Upper lobe of left lung (tissue), 6 donors: ENCODE data around the gene E2F4. TPM values are rescaled to one million over a fixed set of nuclear protein-coding genes. Genes with fewer than 3 reads are reported as not detected.

Source experiments
- ATAC-seq, 2 donors: fragments of 200-7000 bp; cut with Tn5 transposase; one replicate each; pipeline ENCODE4 v1.9.1; 2022; ENCODE audit warnings: mild to moderate bottlenecking in 2 of 2, moderate library complexity in 2 of 2; ENCODE audit not compliant: low FRiP score in 2 of 2
- DNase-seq, 2 donors: peaks; one replicate each; pipeline ENCODE4 v3.0.0-alpha.2; 2019 to 2020
- H3K27ac ChIP-seq, 4 donors: fragments of 200-600 bp; sonication (generic); one replicate each; pipeline ENCODE4 v1.5.1; 2016 to 2019
- H3K27me3 ChIP-seq, 4 donors: fragments of 200-600 bp; sonication (generic); one replicate each; pipeline ENCODE4 v1.5.1; 2017 to 2019
- H3K36me3 ChIP-seq, 4 donors: fragments of 200-600 bp; sonication (generic); one replicate each; pipeline ENCODE4 v1.5.1; 2016 to 2019
- H3K4me1 ChIP-seq, 4 donors: fragments of 200-600 bp; sonication (generic); one replicate each; pipeline ENCODE4 v1.5.1; 2018 to 2019
- H3K4me3 ChIP-seq, 4 donors: fragments of 200-600 bp; sonication (generic); one replicate each; pipeline ENCODE4 v1.5.1; 2017 to 2019; ENCODE audit warnings: mild to moderate bottlenecking in 2 of 4, moderate library complexity in 1 of 4
- H3K9me3 ChIP-seq, 4 donors: fragments of 200-600 bp; sonication (generic); one replicate each; pipeline ENCODE4 v1.5.1; 2018 to 2019
- EP300 ChIP-seq, 4 donors: sonication (generic); formaldehyde crosslinking; IDR thresholded peaks; one replicate each; pipeline ENCODE4 v1.5.1; 2017; ENCODE audit warnings: antibody characterized with exemption in 4 of 4, control low read depth in 2 of 4
- POLR2A ChIP-seq, 4 donors: fragments of 450-650 bp; IDR thresholded peaks; one replicate each; pipeline ENCODE4 v1.5.1; 2016 to 2017; ENCODE audit warnings: antibody characterized with exemption in 4 of 4, mild to moderate bottlenecking in 2 of 4
- POLR2AphosphoS5 ChIP-seq, 2 donors: sonication (generic); formaldehyde crosslinking; IDR thresholded peaks; one replicate each; pipeline ENCODE4 v1.5.1; 2017; ENCODE audit warnings: antibody characterized with exemption in 2 of 2
- WGBS, 2 donors: methylation state at CpG; one replicate each; pipeline ENCODE4 v1.1.5; 2017 to 2018; 5-methylcytosine and 5-hydroxymethylcytosine counted together
- total RNA-seq, 6 donors: library from RNA; depleted of rRNA in 4 of 6; stranded (reverse); fragments of >200 nt in 4 of 6; gene quantifications; one replicate each; pipeline versions ENCODE4 v1.1.0 to v1.2.1, GENCODE V29; 2016 to 2021
- TF ChIP-seq, protein P1 (sequence below), 6 experiments: fragments of 450-650 bp in 4 of 6; fragments of 200-600 bp in 2 of 6; sonication (generic) in 2 of 6; IDR thresholded peaks; one replicate each; pipeline ENCODE4 v1.5.1; 2016 to 2019; ENCODE audit warnings: antibody characterized with exemption in 6 of 6
- donor health status: DM: no; HTN: no; CAD: no; lungs with moderate emphysema.
- donor health status: DM: no; HTN: yes; CAD: no; lungs with severe emphysema.

E2F4 gene
- total RNA-seq, 6 donors from 2014 or later: 55.7 to 124 (median 85.4) TPM

DNA sequence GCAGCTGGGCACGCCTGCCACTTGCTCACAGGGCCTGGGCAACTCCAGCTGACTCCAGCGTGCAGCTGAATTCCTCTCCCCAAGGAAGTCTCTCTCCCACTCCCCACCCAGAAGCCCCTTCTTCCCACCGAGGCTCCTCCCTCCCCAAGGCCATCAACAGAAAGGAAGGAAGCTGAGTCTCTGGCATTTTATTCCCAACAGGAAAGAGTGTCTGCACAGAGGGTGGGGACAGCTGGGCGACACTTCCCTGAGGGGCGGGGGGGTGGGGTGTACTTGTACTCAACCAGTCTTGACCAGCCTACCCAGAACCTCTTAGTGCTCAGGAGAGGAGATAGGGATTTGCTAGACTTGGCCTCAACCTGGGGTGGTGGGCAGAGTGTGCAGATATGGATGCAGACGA, 1.9 kb upstream of the E2F4 start, which contains the start of gene EXOC3L1:
TSS of gene EXOC3L1 (minus strand) at position 96 of the 400 bp plus-strand sequence. CDS start 460 bp downstream, outside the sequence.
- peak within 1 kb of the TSS; percentile 23 to 46 (median 35) for H3K4me3 ChIP-seq
- ATAC-seq: no peak
- peak within 1 kb of the TSS; percentile 38 to 89 (median 53) for H3K27ac ChIP-seq
- no peak for TF ChIP-seq EP300 (IDR thresholded peaks at IDR 0.05)
- TF ChIP-seq, protein P1, sequence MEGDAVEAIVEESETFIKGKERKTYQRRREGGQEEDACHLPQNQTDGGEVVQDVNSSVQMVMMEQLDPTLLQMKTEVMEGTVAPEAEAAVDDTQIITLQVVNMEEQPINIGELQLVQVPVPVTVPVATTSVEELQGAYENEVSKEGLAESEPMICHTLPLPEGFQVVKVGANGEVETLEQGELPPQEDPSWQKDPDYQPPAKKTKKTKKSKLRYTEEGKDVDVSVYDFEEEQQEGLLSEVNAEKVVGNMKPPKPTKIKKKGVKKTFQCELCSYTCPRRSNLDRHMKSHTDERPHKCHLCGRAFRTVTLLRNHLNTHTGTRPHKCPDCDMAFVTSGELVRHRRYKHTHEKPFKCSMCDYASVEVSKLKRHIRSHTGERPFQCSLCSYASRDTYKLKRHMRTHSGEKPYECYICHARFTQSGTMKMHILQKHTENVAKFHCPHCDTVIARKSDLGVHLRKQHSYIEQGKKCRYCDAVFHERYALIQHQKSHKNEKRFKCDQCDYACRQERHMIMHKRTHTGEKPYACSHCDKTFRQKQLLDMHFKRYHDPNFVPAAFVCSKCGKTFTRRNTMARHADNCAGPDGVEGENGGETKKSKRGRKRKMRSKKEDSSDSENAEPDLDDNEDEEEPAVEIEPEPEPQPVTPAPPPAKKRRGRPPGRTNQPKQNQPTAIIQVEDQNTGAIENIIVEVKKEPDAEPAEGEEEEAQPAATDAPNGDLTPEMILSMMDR (IDR thresholded peaks at IDR 0.05): no peak
- no peak for TF ChIP-seq POLR2AphosphoS5 (IDR thresholded peaks at IDR 0.05)
- no peak for TF ChIP-seq POLR2A (IDR thresholded peaks at IDR 0.05)
- DNase-seq: no peak
- peaks cover 3 to 20% (median 13%) of the 10 kb centered on the region in 4 donors for H3K36me3 ChIP-seq
- H3K4me1 ChIP-seq: peaks cover 32 to 58% (median 40%) of the 10 kb centered on the region in 4 donors
- no peaks in the 10 kb centered on the region for H3K9me3 ChIP-seq
- 11 to 43% methylated on average over 3 to 6 of the region's 6 CpGs for WGBS, 2 donors
- H3K27me3 ChIP-seq: no peaks in the 10 kb centered on the region

DNA sequence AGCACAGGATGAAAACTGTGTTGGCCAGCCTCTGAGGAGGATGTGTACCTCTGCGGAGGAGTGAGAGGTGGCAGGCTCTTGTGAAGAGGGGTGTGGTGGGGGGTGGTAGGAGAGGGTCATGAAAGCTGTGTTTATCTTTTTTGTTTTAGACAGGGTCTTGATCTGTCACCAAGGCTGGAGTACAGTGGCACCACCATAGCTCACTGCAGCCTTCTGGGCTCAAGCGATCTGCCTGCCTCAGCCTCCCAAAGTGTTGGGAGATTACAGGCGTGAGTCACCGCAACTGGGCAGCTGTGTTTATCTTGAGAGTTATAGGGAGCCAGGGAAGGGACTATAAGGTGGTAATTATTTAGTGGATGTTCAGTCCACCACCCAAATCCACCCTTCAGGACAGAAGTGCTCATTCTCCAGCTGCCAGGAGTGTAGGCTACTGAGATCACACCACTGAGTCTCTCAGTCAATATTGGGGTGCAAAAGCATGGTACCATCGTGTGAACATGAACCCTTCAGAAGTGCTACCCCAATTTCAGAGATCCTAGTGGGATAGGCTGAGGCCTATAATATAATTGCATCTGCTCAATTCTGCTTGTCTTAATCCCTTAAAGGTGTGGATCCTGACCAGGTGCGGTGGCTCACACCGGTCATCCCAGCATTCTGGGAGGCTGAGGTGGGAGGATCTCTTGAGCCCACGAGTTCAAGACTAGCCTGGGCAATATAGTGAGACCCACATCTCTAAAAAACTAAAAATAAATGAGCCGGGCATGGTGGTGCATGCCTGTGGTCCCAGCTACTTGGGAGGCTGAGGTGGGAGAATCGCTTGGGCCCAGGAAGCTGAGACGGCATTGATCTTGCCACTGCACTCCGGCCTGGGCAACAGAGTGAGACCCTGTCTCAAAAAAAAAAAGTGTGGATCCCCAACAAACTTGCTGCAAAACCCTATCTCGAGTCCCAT, 1.2 kb upstream of the E2F4 start:
- WGBS, 2 donors: 71 to 72% methylated on average over 13 of the region's 13 CpGs
- Histone ChIP-seq H3K4me3 (peak overlapping the region in 3 of 4 donors; percentile 33 to 46 (median 37)), H3K27ac (peak overlapping the region; percentile 38 to 89 (median 48))

DNA sequence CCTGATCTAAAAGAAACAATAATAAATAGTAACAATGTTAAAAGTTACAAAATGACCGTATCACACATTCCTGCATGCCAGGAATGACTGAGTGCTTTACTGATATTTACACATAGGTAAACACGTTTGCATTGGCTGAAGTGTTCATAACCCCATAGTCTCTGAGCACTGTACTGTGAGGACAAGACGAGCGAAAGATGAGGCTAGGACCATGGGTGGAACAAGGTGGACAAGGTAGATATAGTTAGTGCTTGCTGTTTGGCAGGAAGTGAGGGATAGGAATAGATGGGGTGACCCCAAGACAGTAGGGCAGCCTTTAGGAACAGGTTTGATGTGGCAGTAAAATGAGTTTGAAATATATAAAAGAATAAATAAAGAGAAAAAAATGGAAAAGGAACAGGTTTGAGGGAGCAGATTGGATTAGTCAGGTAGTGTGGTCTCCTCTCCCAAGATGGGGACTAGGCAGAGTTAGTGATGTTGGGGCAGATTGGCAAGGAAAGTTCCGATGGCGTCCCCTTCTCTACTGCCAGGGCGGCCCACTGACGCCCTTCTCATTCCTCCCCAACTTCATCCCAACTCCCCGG, 452 bp upstream of the E2F4 start:
- H3K9me3 ChIP-seq: no peaks in the 10 kb centered on the region
- no peak for DNase-seq
- TF ChIP-seq POLR2AphosphoS5 (IDR thresholded peaks at IDR 0.05) (no peak), EP300 (IDR thresholded peaks at IDR 0.05) (no peak), POLR2A (IDR thresholded peaks at IDR 0.05) (no peak)
- TF ChIP-seq, protein P1 (IDR thresholded peaks at IDR 0.05): no peak
- 17 to 19% methylated on average over 9 of the region's 9 CpGs for WGBS, 2 donors
- H3K4me1 ChIP-seq: peaks cover 23 to 46% (median 29%) of the 10 kb centered on the region in 4 donors
- ATAC-seq: no peak
- H3K36me3 ChIP-seq: peaks cover 18 to 35% (median 28%) of the 10 kb centered on the region in 4 donors
- peak overlapping the region in 3 of 4 donors; percentile 92 to 99 (median 98) for H3K4me3 ChIP-seq
- peak overlapping the region in 3 of 4 donors; percentile 46 to 89 (median 88) for H3K27ac ChIP-seq
- H3K27me3 ChIP-seq: no peaks in the 10 kb centered on the region

More for the DNA sequence above, 1.2 kb upstream of the E2F4 start:
- TF ChIP-seq, protein P1 (IDR thresholded peaks at IDR 0.05): no peak
- TF ChIP-seq POLR2A (IDR thresholded peaks at IDR 0.05) (no peak), POLR2AphosphoS5 (IDR thresholded peaks at IDR 0.05) (no peak), EP300 (IDR thresholded peaks at IDR 0.05) (no peak)
- Histone ChIP-seq H3K36me3 (peaks cover 10 to 27% (median 20%) of the 10 kb centered on the region in 4 donors), H3K27me3 (no peaks in the 10 kb centered on the region), H3K9me3 (no peaks in the 10 kb centered on the region), H3K4me1 (peaks cover 25 to 51% (median 34%) of the 10 kb centered on the region in 4 donors)
- ATAC-seq (no peak), DNase-seq (no peak)

DNA sequence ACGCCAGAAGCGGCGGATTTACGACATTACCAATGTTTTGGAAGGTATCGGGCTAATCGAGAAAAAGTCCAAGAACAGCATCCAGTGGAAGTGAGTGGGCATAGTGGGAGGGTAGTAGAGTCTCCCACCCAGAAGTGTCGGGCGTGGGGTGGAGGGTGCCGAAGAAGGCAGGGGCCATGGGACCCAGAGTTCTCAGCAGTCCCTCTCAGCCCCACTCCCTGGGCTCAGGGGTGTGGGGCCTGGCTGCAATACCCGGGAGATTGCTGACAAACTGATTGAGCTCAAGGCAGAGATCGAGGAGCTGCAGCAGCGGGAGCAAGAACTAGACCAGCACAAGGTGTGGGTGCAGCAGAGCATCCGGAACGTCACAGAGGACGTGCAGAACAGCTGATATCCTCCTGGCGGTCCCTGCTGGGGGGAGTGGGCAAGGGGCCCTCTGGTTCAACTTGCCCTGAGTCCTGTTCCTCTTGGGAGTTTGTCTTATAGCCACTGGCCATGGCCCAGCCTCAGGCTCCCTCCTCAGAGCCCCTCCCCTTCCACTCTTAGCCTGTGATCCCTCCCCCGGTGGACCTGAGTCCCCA, 916 bp downstream of the E2F4 start:
- Histone ChIP-seq H3K27ac (peak overlapping the region; percentile 79 to 89 (median 84)), H3K9me3 (no peaks in the 10 kb centered on the region), H3K27me3 (no peaks in the 10 kb centered on the region), H3K36me3 (peaks cover 18 to 49% (median 41%) of the 10 kb centered on the region in 4 donors), H3K4me3 (peak overlapping the region; percentile 92 to 99 (median 98)), H3K4me1 (peaks cover 23 to 50% (median 31%) of the 10 kb centered on the region in 4 donors)
- 28 to 31% methylated on average over 11 to 17 of the region's 17 CpGs for WGBS, 2 donors
- TF ChIP-seq EP300 (IDR thresholded peaks at IDR 0.05): no peak
- TF ChIP-seq POLR2A (IDR thresholded peaks at IDR 0.05): no peak
- DNase-seq: no peak
- no peak for ATAC-seq
